WERI-Rb-1 (cell line): ENCODE data around the gene TAGLN.
A peak's percentile ranks its signal among the peaks of the same experiment; 100 is the strongest.

ENCODE experiments used
- DNase-seq: peaks from one replicate; pipeline ENCODE4 v3.0.0-alpha.2; 2020
- H3K27ac ChIP-seq: fragments of 250-450 bp; sonication (Bioruptor Pico); 2 replicates; pipeline ENCODE4 v1.5.1; 2020; ENCODE audit warnings: mild to moderate bottlenecking, moderate library complexity
- H3K27me3 ChIP-seq: fragments of 250-450 bp; sonication (Bioruptor Pico); 2 replicates; pipeline ENCODE4 v1.5.1; 2021; ENCODE audit warnings: mild to moderate bottlenecking, low read depth, moderate library complexity; ENCODE audit not compliant: insufficient read depth, severe bottlenecking
- H3K36me3 ChIP-seq: fragments of 250-450 bp; sonication (Bioruptor Pico); 2 replicates; pipeline ENCODE4 v1.5.1; 2020; ENCODE audit warnings: mild to moderate bottlenecking, moderate library complexity
- H3K4me3 ChIP-seq: 2 replicates; pipeline ENCODE4 v1.5.1; 2011; ENCODE audit warnings: low read depth, mild to moderate bottlenecking, control low read depth, low read length
- H3K9me3 ChIP-seq: fragments of 250-450 bp; sonication (Bioruptor Pico); 2 replicates; pipeline ENCODE4 v1.5.1; 2021; ENCODE audit warnings: mild to moderate bottlenecking, moderate library complexity; ENCODE audit not compliant: severe bottlenecking
- TF ChIP-seq, protein P1 (sequence below): IDR thresholded peaks from 2 replicates; pipeline ENCODE4 v1.5.1; 2011; ENCODE audit warnings: low read depth, mild to moderate bottlenecking, control low read depth, inconsistent platforms, low read length

The TAGLN gene

DNA sequence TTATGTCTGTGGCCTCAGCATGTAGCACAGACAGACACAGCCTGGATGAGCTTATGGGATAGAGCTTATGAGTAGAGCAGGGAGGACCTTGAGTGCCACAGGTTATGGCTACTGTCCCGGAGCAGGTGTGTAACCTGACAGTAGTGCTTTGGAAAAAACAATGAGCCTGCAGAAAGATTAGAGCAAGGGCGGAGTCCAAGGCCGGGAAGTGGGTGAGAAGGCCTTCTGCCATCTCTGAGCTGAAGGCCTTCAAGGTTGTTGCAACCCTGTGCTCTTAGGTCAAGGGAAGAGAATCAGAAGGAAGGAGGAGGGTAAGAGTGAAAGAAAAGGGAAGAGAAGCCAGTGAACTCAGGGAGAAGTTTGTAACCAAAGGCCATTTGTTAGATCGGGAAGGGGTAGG lies 3.9 kb upstream of the TAGLN start:
- Histone ChIP-seq H3K27me3 (no peaks in the 10 kb centered on the region), H3K36me3 (peaks cover 17% of the 10 kb centered on the region), H3K27ac (no peak overlapping the region), H3K4me3 (no peak overlapping the region), H3K9me3 (no peaks in the 10 kb centered on the region)
- no peak for DNase-seq
- TF ChIP-seq, protein P1, sequence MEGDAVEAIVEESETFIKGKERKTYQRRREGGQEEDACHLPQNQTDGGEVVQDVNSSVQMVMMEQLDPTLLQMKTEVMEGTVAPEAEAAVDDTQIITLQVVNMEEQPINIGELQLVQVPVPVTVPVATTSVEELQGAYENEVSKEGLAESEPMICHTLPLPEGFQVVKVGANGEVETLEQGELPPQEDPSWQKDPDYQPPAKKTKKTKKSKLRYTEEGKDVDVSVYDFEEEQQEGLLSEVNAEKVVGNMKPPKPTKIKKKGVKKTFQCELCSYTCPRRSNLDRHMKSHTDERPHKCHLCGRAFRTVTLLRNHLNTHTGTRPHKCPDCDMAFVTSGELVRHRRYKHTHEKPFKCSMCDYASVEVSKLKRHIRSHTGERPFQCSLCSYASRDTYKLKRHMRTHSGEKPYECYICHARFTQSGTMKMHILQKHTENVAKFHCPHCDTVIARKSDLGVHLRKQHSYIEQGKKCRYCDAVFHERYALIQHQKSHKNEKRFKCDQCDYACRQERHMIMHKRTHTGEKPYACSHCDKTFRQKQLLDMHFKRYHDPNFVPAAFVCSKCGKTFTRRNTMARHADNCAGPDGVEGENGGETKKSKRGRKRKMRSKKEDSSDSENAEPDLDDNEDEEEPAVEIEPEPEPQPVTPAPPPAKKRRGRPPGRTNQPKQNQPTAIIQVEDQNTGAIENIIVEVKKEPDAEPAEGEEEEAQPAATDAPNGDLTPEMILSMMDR, result no peak

- Histone ChIP-seq H3K36me3 (peaks cover 14% of the 10 kb centered on the region), H3K9me3 (no peaks in the 10 kb centered on the region), H3K27ac (no peak overlapping the region), H3K27me3 (no peaks in the 10 kb centered on the region), H3K4me3 (no peak overlapping the region)
- no peak for DNase-seq
- TF ChIP-seq, protein P1, result no peak
These were observed 3.4 kb upstream of the TAGLN start for GRCh38 chr11:117195761-117196160.

DNA sequence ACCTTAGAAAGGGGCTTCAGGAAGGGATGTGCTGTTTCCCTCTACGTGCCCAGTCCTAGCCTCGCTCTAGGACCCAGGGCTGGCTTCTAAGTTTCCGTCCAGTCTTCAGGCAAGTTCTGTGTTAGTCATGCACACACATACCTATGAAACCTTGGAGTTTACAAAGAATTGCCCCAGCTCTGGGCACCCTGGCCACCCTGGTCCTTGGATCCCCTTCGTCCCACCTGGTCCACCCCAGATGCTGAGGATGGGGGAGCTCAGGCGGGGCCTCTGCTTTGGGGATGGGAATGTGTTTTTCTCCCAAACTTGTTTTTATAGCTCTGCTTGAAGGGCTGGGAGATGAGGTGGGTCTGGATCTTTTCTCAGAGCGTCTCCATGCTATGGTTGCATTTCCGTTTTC lies 2.2 kb upstream of the TAGLN start:
- H3K27me3 ChIP-seq, result no peaks in the 10 kb centered on the region
- peaks cover 9% of the 10 kb centered on the region for H3K36me3 ChIP-seq
- no peak overlapping the region for H3K4me3 ChIP-seq
- TF ChIP-seq, protein P1, result no peak
- H3K27ac ChIP-seq, result no peak overlapping the region
- H3K9me3 ChIP-seq, result no peaks in the 10 kb centered on the region
- DNase-seq, result no peak

- H3K4me3 ChIP-seq, result no peak overlapping the region
- H3K27me3 ChIP-seq, result no peaks in the 10 kb centered on the region
- DNase-seq, result peak; percentile 48
- H3K36me3 ChIP-seq, result peaks cover 7% of the 10 kb centered on the region
- TF ChIP-seq, protein P1, result peak; percentile 80
- no peaks in the 10 kb centered on the region for H3K9me3 ChIP-seq
- H3K27ac ChIP-seq, result no peak overlapping the region
These were observed 1.4 kb upstream of the TAGLN start for GRCh38 chr11:117197516-117198456.

DNA sequence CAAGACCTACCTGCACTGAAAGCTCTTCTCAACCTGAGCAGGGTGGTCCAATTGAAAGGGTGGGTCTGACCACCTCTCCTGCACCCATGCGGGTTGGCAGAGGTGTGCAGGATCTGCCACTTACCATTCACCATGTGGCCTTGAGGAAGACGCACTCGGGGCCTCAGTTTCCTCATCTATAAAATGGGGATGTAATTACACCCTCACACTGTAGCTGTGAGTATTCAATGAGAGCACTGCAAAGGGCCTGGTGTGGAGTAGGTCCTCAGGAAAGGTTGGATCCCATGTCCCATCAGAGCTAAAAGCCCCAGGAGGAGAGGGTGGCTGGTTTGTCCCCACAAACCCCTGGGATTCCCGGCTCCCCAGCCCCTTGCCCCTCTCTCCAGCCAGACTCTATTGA lies 557 bp upstream of the TAGLN start:
- TF ChIP-seq, protein P1, result no peak
- Histone ChIP-seq H3K4me3 (no peak overlapping the region), H3K27me3 (no peaks in the 10 kb centered on the region), H3K27ac (no peak overlapping the region), H3K9me3 (no peaks in the 10 kb centered on the region), H3K36me3 (peaks cover 3% of the 10 kb centered on the region)
- no peak for DNase-seq
